ENCODE results near the gene CLCN1.
A peak's percentile ranks its signal among the peaks of the same experiment; 100 is the strongest.

The CLCN1 gene

GRCh38 chr7:143296686-143297085 lies 19.2 kb upstream of the CLCN1 start:
- DNase-seq: no peak

GRCh38 chr7:143299346-143299745 lies 16.6 kb upstream of the CLCN1 start:
- DNase-seq: no peak

- DNase-seq: peak; percentile 77
Observed at GRCh38 chr7:143299840-143300239, 16.1 kb upstream of the CLCN1 start.

DNA sequence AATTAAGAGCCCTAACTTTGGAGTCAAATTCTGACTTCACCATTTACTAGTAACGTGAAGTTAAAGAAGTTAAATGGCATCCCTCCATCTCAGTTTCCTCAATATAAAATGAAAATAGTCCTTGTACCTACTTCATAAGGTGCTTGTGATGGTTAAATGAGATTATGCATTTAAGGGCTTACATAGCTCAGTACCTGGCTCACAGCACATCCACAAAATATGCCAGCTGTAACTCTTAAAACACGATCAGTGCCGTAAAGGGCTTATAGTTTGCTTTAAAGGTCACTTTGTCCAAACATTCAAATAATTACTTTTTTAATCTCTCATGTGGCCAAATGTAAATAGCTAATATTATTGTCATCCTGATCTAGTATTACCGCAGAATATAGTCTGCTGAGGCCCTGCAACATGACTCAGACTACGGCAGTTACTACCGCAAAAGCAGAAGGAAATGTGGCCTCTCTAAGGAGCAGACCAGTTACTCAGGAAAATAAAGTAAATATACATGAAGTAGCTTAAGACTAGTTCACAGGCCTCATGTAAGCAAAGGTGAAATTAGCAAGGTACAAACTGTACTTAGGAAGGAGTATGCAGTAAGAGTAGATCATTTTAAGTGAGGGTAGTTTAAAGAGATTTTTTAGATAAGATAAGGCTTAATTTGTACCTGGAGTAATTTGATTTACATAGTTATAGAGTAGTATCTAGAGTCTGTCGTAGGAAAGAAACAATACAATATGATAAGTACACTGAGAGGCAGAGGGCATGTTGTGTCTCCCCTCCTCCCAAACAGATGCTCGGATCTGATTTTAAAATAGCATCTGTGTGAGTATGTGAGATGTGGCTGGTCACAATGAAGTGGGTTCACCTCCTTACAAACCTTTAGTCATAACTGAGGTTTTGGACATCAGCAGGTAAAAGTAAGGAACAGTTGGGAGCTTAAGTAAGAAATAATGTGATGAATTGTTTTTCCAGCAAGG lies 14.7 kb upstream of the CLCN1 start:
- no peak for DNase-seq

DNA sequence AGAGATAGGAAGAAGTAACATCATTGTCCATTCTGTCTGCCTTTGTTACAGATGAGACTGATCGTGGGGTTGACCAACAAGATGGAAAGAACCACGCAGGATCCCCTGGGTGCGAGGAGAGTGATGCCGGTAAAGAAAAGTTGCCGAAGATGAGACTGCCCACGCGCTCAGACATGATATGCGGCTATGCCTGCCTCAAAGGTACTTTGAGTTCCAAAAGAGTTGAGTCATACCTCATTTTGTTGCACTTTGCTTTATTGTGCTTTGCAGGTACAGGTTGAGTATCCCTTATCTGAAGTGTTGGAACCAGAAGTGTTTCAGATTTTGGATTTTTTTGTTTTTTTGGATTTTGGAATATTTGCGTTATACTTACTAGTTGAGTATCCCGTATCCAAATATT lies 12.2 kb upstream of the CLCN1 start:
- no peak for DNase-seq

DNA sequence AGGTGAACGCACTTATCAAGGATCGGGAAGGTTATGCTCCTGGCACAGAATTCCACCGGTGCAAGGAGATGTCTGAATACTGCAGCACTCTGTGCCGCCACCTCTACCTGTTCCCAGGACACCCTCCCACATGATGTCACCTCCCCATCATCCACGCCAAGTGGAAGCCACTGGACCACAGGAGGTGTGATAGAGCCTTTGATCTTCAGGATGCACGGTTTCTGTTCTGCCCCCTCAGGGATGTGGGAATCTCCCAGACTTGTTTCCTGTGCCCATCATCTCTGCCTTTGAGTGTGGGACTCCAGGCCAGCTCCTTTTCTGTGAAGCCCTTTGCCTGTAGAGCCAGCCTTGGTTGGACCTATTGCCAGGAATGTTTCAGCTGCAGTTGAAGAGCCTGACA lies 11.0 kb upstream of the CLCN1 start:
- DNase-seq: no peak

DNA sequence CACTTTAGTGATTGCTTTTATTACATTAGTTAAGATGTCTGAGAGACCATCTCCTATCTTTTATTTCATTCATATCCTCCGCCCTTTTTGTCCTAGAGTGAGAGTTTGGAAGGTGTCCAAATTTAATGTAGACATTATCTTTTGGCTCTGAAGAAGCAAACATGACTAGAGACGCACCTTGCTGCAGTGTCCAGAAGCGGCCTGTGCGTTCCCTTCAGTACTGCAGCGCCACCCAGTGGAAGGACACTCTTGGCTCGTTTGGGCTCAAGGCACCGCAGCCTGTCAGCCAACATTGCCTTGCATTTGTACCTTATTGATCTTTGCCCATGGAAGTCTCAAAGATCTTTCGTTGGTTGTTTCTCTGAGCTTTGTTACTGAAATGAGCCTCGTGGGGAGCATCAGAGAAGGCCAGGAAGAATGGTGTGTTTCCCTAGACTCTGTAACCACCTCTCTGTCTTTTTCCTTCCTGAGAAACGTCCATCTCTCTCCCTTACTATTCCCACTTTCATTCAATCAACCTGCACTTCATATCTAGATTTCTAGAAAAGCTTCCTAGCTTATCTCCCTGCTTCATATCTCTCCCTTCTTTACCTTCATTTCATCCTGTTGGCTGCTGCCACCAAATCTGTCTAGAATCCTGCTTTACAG lies 10.4 kb upstream of the CLCN1 start:
- DNase-seq: peak; percentile 75

DNA sequence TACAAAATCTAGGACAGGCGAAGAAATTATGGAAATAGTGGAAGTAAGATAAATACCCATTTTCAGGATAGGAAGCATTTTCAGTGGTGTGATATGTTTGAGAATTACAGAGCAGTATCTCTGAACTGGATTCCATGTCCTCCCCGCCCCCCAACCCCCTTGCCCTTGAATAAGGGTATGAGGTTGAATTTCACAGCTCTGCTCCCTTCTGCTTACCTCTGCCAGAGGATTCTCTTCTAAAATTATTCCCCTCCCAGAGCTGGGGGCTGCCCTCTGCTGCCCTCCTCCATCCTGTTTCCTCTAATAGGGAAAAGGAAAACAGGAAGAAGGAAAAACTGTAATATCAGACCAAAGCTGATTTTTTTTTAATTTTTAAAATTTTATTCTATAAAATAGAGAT lies 7.3 kb upstream of the CLCN1 start:
- no peak for DNase-seq

- DNase-seq: no peak
Observed at GRCh38 chr7:143314127-143314526, 1.8 kb upstream of the CLCN1 start.

GRCh38 chr7:143316492-143316891 lies 581 bp downstream of the CLCN1 start:
- DNase-seq: no peak

GRCh38 chr7:143318661-143319060 lies 2.8 kb downstream of the CLCN1 start:
- no peak for DNase-seq

- no peak for DNase-seq
Observed at GRCh38 chr7:143320620-143321019, 4.7 kb downstream of the CLCN1 start.

GRCh38 chr7:143321242-143321641 lies 5.3 kb downstream of the CLCN1 start:
- no peak for DNase-seq

DNA sequence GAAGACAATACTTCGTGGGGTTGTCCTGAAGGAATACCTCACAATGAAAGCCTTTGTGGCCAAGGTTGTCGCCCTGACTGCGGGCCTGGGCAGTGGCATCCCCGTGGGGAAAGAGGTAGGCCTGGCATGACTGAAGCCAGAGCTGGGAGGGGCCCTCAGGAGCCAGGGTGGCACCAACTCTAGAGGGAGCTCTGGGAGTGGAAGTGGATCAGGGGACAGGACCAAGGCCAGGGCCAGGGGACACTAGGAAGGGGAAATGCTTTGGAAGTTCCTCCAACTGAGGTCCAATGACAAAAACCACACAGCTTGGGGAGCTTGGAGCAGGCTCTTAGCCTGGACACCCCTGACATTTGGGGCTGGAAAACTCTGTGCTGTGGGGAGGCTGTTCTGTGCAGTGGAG lies 5.8 kb downstream of the CLCN1 start:
- no peak for DNase-seq

GRCh38 chr7:143322760-143323633 lies 7.1 kb downstream of the CLCN1 start:
- no peak for DNase-seq

GRCh38 chr7:143323653-143324052 lies 7.7 kb downstream of the CLCN1 start:
- DNase-seq: no peak

DNA sequence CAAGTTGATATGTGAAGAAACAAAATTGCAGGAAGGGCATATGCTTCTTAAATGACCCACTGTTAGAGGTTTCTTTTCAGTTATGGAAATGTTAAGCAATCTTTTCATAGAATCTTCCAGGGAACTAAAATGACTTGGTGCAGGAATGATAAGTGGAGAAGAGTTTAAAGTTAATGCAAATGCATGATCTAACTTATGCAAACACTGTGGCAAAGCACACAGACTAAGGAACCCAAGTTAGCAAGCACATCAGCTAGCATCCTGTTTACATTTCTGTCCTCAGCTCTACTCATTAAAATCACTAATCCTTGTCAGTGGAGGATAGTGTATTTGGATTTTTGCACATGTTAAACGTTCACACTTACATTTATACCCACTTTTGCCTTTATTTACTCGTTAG lies 9.3 kb downstream of the CLCN1 start:
- DNase-seq: no peak

DNA sequence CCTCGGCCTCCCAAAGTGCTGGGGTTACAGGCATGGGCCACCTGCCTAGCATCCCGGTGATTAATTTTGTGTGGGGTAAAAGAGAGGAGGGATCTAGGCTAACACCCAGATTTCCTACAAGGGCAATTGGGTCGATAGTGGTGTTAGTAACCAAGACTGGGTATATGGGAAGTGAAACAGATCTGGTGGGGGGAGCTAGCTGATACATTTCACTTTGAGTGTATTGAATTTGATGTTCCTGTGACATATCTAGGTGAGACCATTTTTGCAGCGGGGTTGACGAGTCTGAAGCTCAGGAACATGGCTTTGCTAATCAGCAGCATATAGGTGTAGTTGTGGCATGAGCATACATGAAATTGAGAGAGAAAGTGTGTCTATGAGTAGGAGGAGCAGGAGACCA lies 12.0 kb downstream of the CLCN1 start:
- DNase-seq: no peak

DNA sequence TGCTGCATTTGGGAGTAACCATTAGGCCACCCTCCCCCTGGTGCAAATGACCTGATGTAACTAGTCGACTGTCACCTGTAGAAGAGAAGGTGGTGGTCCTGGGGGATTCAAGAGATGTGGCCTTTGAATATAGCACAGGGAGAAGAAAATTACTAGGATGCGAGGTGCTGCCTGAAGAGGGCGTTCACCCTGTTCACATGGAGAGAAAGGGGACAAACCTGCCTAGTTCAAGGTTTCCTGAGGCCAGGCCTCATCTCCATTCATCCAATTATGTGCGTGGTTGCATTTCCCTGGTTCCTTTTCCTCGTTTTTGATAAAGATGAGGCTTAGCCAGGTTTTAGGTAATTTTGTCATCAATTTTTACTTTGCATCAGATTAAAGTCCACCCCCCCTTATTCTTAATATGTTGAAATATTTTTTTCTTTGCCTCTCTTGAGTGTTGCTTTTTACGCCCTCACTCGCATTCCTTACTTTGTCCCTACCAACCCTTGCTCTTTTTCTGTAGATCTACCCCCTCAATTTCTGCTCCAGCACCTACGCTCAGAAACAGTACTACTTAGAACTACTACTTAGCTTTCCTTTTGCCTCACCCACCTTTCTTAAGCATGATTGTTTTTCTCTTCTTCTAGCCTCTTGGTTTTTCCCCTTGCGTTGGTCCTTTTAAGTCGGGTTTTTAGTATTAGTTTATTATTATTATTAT lies 13.7 kb downstream of the CLCN1 start:
- no peak for DNase-seq

DNA sequence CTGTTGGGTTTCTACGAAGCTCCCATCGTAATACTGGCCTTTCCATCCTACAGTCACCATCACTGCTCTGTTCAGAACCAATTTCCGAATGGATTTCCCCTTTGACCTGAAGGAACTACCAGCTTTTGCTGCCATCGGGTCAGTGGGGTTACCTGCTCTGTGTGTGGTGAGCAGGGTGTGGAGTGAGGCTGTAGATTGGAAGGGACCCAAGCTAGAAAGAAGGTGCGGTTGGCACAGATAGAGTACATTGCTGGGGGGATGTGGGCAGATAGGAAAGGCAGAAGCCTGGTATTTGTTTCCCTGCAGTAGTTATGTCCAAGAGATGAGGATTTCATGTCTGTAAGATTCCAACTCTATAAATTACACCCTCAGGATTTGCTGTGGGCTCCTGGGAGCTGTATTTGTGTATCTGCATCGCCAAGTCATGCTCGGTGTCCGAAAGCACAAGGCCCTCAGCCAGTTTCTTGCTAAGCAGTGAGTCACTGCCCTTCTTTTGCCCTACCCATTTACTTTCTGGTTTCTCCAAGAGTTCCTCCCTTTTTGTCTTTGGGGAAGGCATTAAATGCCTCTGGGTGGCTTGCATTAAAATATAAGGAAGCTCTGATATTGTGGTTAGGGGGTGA lies 15.4 kb downstream of the CLCN1 start:
- DNase-seq: no peak

DNA sequence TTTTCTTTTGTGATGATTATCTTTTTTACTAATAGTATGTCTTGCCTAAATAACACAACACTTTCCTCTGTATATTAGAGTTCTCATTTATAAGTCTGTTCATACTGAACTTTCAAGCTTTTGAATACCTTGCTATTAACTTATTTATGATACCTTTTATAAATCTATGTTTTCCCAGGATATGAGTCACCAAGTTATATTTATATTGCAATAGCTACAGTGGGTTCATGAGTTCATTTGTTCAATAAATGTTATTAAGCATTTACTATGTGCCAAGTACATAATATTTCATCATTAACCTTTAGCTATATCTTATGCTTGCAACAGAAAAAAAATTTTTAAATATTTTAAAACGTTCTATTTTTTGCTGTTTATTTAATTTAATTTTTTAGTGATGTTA lies 18.3 kb downstream of the CLCN1 start:
- no peak for DNase-seq

GRCh38 chr7:143337216-143337615 lies 21.3 kb downstream of the CLCN1 start:
- no peak for DNase-seq

All from CD4-positive, alpha-beta T cell treated with Interleukin-10 for 1 hour (primary cell).